A673 (cell line): Measurements from ENCODE around the gene ADAM20.

Source experiments
- CTCF ChIP-seq: fragments of 300-800, 200-600 bp; sonication (generic); conservative IDR thresholded peaks from 2 replicates; pipeline ENCODE4 v1.5.1; 2017; ENCODE audit warnings: low read depth, mild to moderate bottlenecking, antibody characterized with exemption, low read length, moderate library complexity, mixed read lengths
- EZH2 ChIP-seq: fragments of 200-600 bp; sonication (generic); IDR thresholded peaks from 2 replicates; pipeline ENCODE4 v1.6.1; 2017; ENCODE audit warnings: borderline replicate concordance, low read depth, mild to moderate bottlenecking, mixed read lengths, antibody characterized with exemption, low read length; ENCODE audit not compliant: poor library complexity, severe bottlenecking

- TF ChIP-seq CTCF, result no peak
- TF ChIP-seq EZH2, result no peak
These were observed 45.1 kb downstream of the ADAM20 start for GRCh38 chr14:70489579-70490200.
